Measurements from ENCODE around the gene SCRN1. TPM values are rescaled to one million over a fixed set of nuclear protein-coding genes. Genes with fewer than 3 reads are reported as not detected.
"Not testable (repeated sequence)": the region's sequence is repeated elsewhere in the genome, so short reads cannot be mapped to it uniquely, and the experiment has no call there.

The SCRN1 gene
- polyA plus RNA-seq, 1 donor = 27.4 TPM

DNA sequence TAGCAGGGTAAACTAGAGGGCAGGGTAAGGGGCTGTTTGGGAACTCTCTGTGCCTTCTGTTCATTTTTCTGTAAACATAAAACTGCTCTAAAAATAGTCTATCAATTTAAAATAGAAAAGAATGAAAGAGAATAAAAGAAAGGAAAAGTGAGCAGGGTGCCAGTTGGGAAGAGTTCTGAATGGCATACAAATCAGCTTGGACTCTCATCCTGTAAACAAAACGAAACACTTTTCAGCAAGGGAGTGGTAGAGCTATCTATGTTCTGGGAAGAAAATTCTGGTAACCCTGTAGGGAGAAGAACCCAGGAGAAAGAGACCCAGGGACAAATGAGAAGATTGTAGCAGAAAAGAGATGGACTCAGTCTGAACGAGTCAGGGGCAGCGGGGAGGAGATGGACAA is 24.6 kb downstream of the SCRN1 start:
- no peak for DNase-seq

DNA sequence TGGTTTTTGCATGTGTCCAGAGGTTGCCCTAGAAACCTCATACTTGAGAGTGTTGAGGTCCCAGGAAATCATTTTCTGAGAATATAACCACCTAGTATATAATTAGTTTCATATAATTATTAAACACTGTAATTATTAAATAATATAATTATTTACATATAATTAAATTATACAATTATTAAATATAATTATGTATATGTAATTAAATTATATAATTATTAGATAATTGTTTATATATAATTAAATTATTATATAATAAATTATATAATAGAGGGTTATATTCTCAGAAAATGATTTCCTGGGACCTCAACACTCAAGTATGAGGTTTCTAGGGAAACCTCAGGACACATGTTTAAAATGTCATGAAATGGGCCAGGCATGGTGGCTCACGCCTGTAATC is 27.6 kb downstream of the SCRN1 start:
- no peak for DNase-seq

DNA sequence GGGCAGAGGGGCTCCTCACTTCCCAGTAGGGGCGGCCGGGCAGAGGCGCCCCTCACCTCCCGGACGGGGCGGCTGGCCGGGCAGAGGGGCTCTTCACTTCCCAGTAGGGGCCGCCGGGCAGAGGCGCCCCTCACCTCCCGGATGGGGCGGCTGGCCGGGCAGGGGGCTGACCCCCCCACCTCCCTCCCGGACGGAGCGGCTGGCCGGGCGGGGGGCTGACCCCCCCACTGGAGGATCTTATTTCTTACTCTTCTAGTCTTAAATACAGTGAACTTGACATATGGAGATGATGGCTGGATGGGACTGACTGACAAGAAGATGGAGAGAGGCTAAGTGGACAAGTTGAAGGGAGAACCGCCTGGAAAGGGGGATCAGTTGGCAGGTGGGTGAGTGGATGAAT is 28.0 kb downstream of the SCRN1 start:
- DNase-seq = not testable (repeated sequence)

DNA sequence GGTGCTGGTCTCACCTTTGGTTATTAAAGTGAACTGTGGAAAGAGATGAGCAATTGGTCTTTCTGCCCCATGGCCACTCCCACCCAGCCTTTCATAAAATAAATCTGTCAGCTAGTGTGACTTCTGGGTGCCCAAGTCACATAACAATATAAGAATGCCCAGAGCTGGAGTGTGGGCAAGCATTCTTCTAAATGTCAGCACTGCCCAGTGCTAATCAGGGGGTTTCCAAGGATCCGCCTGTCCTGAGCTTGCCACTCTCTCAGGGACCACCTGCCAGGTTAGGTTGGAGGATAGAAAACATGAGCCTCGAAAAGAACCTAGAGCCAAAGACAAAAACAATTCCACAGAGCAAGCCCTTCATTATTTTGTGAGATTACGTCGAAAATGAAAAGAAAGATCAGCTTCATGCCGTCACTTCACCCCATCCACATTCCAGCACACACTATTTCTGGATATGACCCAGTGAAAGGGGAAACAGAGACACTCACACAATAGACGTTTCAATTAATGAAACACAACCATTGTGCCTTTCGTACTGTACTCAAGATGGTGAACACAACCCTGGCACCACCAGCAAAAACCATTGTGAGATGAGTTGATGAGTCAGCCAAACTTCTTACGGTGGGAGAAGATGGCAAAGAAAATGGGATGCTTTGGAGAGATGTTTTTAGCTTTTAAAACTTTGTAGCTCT is 30.8 kb downstream of the SCRN1 start:
- DNase-seq = no peak

DNA sequence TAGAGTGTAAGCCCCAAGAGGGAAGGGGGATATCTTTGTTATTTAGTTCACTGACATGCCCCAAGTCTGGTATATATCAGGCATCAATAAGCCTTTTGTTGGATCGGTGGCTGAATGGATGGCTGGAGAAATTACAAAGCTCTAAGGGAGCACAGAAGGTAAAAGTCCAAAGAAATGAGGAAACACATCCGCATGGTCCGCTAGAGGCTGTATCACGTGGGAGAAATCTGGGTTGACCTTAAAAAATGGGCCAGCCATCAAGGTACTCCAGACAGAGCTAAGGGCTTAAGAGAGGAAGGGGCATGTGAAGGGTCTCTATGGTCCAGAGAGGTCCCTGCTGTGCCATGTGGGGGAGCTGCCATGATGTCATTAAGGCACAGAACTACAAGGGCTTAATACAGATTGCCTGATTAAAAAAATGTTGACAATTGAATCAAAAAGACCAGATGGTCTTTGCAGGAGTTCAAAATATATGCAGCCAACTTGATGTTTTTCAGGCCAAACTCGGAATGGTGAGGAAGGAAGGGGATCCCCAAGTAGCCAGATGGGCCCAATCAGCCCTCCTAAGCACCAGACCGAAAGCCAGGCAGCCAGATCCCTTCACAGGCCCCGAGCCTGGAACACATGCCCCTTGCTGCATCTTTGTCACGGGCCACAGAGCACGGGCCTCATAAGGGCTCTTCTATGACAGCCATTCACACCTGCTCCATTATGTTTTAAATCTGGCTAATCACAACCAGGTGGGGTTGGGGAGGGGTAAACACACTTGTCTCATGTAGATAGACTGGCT is 31.9 kb downstream of the SCRN1 start:
- DNase-seq = no peak

DNA sequence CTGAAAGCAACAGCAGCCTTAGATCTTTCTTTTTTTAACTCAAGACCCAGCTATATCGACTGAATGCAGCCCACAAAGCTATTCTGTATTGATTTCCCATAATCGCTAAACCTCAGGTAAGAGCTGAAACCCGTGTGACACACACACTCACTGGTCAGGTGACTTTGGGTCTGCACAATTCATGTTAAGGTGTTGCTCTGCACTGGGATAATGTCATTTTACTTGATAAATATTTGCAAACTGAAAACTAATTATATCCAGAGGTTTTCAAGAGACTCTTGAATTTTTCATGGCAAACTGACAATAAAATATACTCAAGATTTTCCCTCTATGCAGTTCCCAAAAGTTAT is 33.1 kb downstream of the SCRN1 start:
- no peak for DNase-seq

DNA sequence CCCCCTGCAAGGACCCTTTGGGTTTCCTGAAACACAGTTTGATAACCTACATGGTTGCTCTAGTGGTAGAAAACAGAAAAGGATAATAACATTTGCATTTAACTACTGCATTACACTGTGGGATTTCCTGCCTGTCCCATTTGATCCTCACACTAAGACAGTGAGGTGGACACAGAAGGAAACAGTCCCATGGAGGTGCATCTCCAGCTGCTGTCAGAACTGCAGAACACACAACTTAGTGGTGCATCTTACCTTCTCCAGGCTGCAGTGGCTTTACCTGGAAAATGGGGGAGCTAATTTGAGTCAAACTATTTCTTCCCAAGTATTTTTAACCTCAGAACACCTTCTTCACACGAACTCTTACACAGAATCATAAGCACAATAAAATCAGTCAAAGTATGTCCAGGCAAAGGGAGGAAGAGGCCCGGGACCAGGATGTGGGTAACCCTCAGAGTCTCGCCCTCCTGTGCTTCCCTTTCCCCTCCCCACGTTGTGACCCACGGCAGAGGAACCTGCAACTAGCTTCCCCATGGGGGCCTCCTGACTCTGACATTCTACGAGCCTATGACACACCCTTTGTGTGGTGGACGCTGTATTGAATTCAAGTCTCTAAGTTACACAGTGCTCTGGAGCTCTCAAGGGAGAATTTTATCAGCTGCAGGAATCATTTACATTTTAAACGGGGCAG is 33.7 kb downstream of the SCRN1 start:
- no peak for DNase-seq

DNA sequence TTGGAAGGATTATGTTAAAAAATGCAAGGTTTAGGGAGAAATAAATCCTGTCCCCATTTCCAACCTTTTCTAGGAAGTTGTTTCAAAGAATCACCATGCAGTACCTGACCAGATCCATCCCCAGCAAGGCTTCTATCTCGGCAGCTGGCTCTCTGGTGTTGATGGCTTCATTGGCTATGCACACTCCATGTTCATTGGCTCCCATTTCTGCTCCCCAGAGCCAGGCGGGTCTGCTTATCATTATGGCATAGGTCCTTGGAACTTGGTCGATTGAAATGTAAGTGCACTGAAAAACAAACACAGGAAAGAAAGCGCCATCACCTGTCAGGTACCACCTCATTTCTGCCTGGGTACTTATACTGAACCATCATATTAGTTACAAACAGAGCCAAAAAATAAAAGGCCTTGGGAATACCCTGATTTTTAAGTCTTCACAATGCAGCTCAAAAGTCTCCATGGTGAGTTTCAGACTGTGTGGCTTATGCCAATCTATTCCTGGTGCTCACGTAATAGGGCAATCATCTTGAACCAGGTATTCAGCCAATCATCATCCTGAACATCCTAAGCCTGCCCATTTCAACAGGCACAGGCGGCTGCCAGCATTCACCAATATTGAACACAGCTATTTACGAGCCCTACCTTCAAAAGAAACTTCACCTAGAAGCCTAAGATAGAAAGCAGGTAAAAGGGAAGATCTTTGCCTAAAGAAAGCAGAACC is 34.4 kb downstream of the SCRN1 start:
- no peak for DNase-seq

DNA sequence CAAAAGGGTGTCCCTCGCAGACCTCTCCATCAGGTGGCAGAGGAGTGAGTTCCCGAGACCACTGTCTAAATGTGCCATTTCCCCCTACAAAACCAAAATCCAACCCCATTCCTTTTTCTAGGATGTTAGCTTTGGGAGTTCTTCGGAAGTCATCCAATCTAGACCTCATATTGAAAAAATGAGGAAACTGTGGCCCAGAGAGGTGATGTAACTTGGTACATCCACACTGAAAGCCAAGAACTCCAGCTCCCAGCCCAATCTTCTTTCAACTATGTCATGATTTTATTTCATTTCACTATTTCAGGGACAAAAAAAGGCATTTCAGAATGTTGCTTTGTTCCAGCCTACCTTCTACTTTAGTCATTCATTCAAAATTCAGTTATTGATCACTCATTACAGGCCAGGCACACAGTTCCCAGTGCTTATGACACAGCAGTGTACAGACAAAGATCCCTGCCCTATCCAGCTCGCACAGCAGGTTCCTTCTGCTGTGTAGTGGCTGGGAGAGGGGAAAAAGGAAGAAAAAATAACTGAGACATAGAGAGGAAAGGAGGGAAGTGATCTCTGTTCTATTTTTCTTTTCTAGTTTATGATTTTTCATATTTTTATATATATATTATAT is 35.8 kb downstream of the SCRN1 start:
- DNase-seq = peak; percentile 40

DNA sequence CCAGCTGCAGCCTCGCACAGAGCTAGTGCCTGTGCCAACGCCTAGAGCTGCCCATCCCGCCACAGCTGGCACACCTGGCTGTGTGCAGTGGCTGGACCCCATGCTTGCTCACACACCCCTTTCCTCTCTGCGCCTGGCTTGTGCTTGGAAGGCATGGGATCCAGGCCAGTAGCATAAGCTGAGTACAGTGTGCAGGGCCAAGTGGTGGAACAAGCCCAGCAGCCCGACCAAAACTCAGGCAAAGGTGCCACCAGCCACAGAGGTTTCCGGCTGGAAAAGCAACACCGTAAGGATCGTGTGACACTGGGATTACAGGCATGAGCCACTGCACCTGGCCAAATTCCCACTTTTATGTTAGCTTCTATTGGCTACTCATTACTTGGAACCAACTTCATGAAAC is 38.4 kb downstream of the SCRN1 start:
- DNase-seq = no peak

DNA sequence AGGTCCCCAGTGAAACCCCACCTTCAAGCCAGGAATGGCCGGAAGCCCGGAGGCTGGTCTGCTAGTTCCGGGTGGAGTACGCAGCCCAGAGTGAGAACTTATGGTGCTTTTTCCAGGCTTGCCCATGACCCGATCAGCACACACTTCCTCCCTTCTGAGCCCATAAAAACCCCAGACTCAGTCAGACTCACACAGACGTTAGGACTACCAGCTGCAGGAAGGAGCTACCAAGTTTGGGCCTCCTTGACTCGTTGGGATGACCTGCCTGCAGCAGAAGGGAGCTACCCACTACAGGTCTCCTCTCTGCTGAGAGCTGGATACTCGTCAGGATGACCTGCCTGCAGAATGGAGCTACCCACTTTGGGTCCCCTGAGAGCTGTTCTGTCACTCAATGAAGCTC is 39.1 kb downstream of the SCRN1 start:
- no peak for DNase-seq

DNA sequence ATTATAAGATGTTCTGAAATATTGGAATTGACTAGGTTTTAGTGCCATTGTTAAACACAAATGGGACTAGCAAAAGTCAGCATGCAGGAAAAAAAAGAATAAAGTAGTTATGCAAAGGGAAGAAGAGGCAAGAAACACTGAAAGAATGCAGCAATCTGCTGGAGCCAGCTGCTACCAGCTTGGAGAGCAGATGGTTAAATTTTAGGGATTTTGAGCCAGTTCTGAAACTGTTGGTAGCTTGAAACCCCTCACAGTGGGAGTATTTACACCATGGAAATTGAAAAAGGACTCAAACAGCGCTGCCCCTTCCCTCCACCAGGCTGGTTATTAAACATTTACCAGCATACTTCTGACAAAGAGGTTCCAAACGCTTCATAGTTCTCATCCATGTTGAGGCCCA is 41.0 kb downstream of the SCRN1 start:
- DNase-seq = no peak

DNA sequence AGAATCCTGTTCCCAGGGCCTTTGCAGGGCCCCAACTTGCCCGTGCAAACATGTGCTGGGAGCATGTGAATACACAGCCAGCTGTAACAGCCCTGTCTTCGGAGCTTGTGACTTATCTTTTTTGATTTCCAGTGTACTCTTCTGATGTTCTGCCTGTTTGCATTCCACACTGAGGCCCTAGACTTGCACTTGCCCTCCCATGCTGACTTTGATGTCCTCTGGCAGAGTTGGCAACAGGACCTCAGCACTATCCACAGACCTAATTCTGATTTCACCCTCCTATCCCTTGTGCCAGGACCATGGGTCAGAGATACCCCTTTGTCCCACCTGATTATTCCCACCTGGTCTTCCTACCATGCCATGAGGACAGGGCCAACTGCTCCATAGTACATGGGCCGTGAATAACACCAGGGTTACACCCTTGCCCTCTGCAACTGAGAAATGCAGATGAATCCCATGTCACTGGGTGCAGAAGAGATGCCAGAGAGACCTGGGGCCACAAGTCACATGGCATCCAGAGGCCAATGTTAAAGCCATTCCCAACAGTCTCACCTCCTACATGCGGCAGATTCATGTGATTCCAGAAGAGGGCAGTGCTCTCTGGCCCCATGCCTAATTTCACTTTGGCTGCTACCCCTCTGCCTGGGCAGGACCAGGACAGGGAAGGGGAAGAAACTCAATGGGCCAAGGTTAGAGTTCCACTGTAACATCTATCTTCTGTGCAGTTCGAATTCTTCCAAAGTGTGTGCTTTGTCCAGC is 43.0 kb downstream of the SCRN1 start:
- DNase-seq = no peak

DNA sequence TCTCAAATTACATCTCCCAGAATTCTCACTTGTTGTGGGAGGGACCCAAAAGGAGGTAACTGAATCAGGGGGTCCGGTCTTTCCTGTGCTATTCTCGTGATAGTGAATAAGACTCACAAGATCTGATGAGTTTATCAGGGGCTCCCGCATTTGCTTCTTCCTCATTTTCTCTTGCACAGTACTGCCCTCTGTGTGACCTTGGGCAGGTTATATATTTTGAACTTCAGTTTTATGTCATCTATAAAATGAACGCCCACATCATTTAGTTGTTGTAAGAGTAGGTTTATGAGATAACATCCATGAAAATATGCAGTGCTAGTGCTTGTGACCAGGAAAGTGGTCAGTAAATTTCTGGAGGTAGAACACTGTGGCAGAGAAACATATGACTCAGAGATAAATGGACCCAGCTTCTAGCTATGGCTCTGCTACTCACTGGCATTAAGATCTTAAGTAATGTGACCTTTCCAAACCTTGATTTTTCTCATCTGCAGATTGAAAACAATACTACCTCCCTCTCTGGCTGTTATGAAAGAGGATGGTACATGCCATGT is 44.3 kb downstream of the SCRN1 start:
- no peak for DNase-seq

DNA sequence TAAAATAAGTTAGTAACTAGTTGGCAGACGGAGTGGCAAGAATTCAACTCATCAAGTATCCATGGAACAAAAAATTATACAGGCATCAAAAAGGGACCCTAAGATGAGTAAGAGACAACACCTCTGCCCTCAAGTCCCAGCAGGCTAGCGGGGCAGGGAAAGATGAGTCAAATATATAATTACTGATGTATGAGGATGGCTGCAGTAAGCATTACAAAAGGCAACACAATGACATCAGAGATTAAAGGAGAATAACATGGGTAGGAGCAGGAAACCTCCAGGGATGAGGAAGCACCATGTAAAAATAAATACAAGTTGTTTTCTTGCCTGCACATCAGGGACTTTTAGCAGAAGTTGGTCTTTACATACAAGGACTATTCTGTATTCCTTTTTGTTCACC is 49.4 kb downstream of the SCRN1 start:
- DNase-seq = no peak

DNA sequence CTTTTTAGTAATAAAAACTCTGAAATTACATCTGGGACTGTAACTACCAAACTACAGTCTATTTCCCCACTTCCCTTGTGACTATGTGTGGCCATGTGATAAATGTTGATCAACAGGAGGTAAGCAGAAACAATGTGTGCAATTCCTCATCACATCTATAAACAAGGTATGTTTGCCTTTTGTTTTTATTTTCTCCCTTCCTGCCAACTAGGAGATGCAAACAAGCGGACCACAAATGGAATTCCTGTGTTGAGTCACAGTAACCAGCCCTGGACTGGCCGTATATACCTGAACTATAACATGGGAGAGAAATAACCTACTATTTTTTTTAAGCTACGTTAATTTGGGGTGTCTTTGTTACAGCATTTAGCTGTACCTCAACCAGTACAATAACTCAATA is 52.5 kb downstream of the SCRN1 start:
- no peak for DNase-seq

DNA sequence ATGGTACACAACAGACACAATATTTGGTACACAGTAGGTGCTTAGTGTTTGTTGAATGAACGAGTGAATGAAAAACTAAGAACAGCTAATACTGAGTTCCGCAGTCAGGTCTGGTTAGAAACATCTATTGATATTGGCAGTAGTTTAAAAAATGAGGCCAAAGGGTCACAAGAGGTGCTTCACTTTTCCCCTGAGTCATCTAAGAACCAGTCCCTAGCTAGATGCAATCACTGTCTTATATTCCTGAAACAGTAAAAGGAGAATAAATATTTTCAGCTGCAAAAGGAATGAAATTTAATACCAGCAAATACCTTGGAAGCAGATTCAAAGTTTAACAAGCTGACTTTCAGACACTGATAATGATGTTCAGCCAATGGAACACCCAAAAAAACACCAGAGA is 54.5 kb downstream of the SCRN1 start:
- no peak for DNase-seq

DNA sequence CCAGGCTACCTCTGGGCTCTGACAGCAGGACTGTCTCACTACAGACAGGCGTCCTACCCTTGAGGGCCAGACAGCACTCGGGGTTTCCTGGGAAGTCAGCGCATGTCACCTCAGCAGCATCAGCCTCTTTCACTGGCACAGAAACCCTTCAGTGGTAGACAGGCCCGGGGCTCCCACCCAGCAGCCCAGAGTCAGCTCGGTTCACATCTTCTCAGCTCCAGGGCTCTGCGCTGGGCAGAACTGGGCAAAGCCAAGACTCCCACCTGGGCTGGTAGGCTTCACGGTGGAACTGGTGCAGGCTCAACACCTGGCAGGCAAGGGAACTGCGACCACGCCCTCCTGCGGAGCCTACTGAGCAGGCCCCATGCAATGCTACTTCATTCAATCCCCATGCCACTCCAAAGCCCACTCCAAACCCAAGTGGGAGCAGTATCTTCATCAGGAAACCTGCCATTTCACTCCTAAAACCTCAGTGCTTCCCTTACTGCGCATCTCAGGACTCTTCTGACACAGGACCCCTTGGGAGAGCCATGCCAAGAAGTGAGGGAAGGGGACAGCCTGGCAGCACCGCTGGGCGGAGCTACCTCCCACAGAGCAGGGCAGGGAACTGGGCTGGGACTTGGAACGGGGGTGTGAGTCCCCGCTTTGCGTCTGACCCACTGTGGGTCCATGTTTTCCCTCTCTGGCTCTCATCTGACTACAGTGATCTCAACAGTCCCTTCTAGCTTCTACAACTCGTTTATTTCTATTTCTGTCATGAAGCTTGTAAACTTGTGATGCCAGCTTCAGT is 60.4 kb downstream of the SCRN1 start:
- no peak for DNase-seq

DNA sequence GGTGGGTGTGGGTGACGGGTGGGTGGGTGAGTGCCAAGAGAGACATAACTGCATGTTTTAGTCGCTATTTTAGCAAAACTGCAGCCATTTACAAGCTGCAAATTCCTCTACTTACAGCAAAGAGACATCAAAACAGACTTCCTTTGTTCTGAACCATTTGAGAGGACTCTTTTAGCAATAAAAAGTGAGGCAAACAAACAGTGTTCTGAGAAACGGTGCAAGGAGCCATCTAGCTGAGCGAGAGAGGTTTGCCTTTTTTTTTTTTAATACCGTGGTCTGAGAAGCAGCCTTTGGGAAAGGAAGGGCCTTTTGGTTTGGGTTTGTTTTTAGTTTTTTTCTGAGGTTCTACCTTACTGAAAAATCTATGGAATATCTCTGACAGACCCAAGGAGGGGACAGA is 62.9 kb downstream of the SCRN1 start:
- no peak for DNase-seq

DNA sequence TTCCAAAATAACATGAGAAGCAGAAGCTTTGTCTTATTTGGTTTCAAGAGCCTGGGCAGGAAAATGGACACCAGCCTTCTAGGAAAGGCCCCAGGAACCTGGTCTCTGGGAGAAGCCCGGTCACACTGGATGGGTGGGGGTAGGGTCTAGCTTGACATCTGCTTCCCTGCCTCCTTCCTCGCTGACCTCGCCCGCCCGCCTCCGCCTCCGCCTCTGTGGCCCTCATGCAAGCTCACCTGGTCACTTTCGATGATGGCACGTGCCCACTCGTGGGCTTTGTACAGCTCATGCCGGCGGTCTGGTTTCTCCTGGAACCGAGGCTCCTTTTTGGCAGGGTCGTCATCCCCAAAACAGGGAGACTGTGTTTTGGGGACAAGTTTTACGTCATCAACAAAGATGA is 63.4 kb downstream of the SCRN1 start:
- DNase-seq = no peak

DNA sequence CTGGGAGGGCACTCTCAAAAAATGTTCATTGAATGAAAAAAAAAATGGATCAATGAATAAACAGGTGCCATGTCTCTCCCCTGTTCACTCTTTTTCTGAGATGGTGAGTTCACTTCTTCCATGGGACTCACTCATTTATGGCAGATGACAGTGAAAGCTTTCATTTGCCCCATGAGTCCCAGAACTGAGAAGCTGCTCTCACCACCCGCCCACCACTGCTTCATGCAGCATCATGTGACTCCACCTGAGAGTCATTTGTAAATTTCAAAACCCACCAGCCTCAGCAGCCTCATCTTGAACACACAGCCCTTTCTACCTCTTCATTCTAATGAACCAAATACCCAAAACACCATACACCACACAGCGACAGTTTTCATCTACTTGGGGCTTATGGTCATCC is 64.9 kb downstream of the SCRN1 start:
- DNase-seq = no peak

Data from hindlimb muscle (tissue), 1 donor.